ENCODE measurements around the gene ACSF2. TPM values are rescaled to one million over a fixed set of nuclear protein-coding genes. Genes with fewer than 3 reads are reported as not detected.

ACSF2 gene
- polyA plus RNA-seq, 1 of the 3 experiments (the other 2 are of a cell fraction) = 46.6 TPM

- TF ChIP-seq REST (IDR thresholded peaks at IDR 0.05; ENCODE audit: low read depth, low read length) = no peak
- TF ChIP-seq SIN3A (IDR thresholded peaks at IDR 0.05; ENCODE audit: borderline replicate concordance, low read depth, low read length) = no peak
- TF ChIP-seq USF2 (IDR thresholded peaks at IDR 0.05; ENCODE audit: borderline replicate concordance, low read depth, low read length) = no peak
- TF ChIP-seq RFX5 (IDR thresholded peaks at IDR 0.05; ENCODE audit: low read length) = no peak
Observed at GRCh38 chr17:50393700-50394099, 32.3 kb upstream of the ACSF2 start (continued).

DNA sequence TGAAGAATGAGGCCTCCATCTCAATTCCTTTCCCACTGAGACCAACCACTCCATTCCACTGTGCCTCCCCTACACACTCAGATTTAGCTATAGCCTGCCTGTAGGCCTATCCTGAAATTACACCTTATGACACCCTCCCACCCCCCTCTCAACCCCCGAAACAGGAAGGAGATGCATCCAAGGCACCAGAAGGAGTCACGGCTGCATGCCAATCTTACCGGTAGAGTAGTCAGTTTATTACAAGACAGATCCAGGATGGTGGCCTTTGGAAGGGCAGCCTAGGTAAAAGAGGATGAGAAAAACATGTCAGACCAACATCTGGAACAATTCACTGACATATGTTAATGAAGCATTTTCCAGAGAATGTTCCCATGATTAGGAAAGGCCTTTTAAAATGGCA lies 31.3 kb upstream of the ACSF2 start:
- peak overlapping the region in 1 of 2 experiments; percentile 91; a peak in 2 of 4 replicates for H3K4me3 ChIP-seq (ENCODE audit: low read depth in 2 of 2, low read length in 1 of 2)
- peak overlapping the region; percentile 97 for H3K4me2 ChIP-seq
- no peaks in the 10 kb centered on the region for H3K27me3 ChIP-seq (ENCODE audit: insufficient read depth)
- H3K9ac ChIP-seq = peak overlapping the region; percentile 99; the same call in 1 of the 2 replicates
- peaks cover 2% of the 10 kb centered on the region for H3F3A ChIP-seq (replicated peaks; ENCODE audit: insufficient read depth)
- H4K20me1 ChIP-seq (ENCODE audit: insufficient read depth) = peaks cover 47% of the 10 kb centered on the region
- peaks cover 49 to 61% of the 10 kb centered on the region in 2 experiments for H3K36me3 ChIP-seq (replicated peaks in 1 of 2; ENCODE audit: control insufficient read depth in 1 of 2, insufficient read depth in 2 of 2, low read length in 1 of 2)
- H3K9me3 ChIP-seq = no peaks in the 10 kb centered on the region
- no peak overlapping the region for H3K27ac ChIP-seq (ENCODE audit: low read depth in 2 of 2, low read length in 1 of 2)
- peaks cover 10 to 23% of the 10 kb centered on the region in 2 experiments for H3K4me1 ChIP-seq (ENCODE audit: control insufficient read depth in 1 of 2, insufficient read depth in 2 of 2, low read depth in 1 of 2, low read length in 1 of 2)
- ChIA-PET POLR2A (interaction anchor here (1.1 kb wide), 1 partner anchor 11 kb away, joined by 4 read pairs; no protein-coding TSS in a partner anchor), CTCF (interaction anchor here (1.0 to 4.6 kb wide), 2 partner anchors 14 to 84 kb away, joined by 3 to 37 read pairs; partner anchors contain the start of gene RSAD1)
- no peak overlapping the region for H2AFZ ChIP-seq (ENCODE audit: low read depth)
- H3K9me2 ChIP-seq = no peaks in the 10 kb centered on the region
- H3K79me2 ChIP-seq (ENCODE audit: insufficient read depth) = peaks cover 73% of the 10 kb centered on the region
- WGBS (ENCODE audit: low lambda C conversion rate) = 33% methylated on average over 3 of the region's 3 CpGs
- DNase-seq = no peak
- TF ChIP-seq GATA2 (CRISPR knock-in tag; IDR thresholded peaks at IDR 0.05) (no peak), USF2 (IDR thresholded peaks at IDR 0.05; ENCODE audit: borderline replicate concordance, low read depth, low read length) (no peak), NFIC (IDR thresholded peaks at IDR 0.05; ENCODE audit: borderline replicate concordance) (no peak), TCF12 (IDR thresholded peaks at IDR 0.05) (no peak), ELF1 (IDR thresholded peaks at IDR 0.05) (no peak), CHD2 (IDR thresholded peaks at IDR 0.05; ENCODE audit: low read length, partially characterized antibody) (no peak), SIN3A (IDR thresholded peaks at IDR 0.05; ENCODE audit: borderline replicate concordance, low read depth, low read length) (no peak), MXI1 (IDR thresholded peaks at IDR 0.05; ENCODE audit: low read depth, low read length) (no peak), USF1 (IDR thresholded peaks at IDR 0.05; ENCODE audit: borderline replicate concordance, low read depth) (no peak), TEAD4 (IDR thresholded peaks at IDR 0.05; ENCODE audit: borderline replicate concordance, insufficient read depth) (no peak), FOXM1 (IDR thresholded peaks at IDR 0.05; ENCODE audit: low read depth) (no peak), EP300 (IDR thresholded peaks at IDR 0.05; ENCODE audit: borderline replicate concordance in 1 of 2, low read depth in 1 of 2, low read length in 1 of 2) (no peak), REST (IDR thresholded peaks at IDR 0.05; ENCODE audit: low read depth, low read length) (no peak), NRF1 (IDR thresholded peaks at IDR 0.05; ENCODE audit: low read depth, low read length) (no peak), RXRA (IDR thresholded peaks at IDR 0.05; ENCODE audit: borderline replicate concordance, low read depth) (no peak)
- TF ChIP-seq, protein P1, sequence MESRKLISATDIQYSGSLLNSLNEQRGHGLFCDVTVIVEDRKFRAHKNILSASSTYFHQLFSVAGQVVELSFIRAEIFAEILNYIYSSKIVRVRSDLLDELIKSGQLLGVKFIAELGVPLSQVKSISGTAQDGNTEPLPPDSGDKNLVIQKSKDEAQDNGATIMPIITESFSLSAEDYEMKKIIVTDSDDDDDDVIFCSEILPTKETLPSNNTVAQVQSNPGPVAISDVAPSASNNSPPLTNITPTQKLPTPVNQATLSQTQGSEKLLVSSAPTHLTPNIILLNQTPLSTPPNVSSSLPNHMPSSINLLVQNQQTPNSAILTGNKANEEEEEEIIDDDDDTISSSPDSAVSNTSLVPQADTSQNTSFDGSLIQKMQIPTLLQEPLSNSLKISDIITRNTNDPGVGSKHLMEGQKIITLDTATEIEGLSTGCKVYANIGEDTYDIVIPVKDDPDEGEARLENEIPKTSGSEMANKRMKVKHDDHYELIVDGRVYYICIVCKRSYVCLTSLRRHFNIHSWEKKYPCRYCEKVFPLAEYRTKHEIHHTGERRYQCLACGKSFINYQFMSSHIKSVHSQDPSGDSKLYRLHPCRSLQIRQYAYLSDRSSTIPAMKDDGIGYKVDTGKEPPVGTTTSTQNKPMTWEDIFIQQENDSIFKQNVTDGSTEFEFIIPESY (IDR thresholded peaks at IDR 0.05; ENCODE audit: borderline replicate concordance, low read depth) = no peak
- TF ChIP-seq, protein P2, sequence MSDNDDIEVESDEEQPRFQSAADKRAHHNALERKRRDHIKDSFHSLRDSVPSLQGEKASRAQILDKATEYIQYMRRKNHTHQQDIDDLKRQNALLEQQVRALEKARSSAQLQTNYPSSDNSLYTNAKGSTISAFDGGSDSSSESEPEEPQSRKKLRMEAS (IDR thresholded peaks at IDR 0.05; ENCODE audit: low read depth) = no peak

Data from SK-N-SH (cell line).